ENCODE results near the gene UBE2U.
"Not testable (repeated sequence)": the region's sequence is repeated elsewhere in the genome, so short reads cannot be mapped to it uniquely, and the experiment has no call there.

Gene UBE2U

GRCh38 chr1:64187646-64188045 lies 15.8 kb upstream of the UBE2U start:
- DNase-seq (ENCODE audit: low read depth in 2 of 2, low spot score in 1 of 2): no peak

- DNase-seq (ENCODE audit: low read depth in 2 of 2, low spot score in 1 of 2): no peak
These were observed 11.1 kb upstream of the UBE2U start for GRCh38 chr1:64192290-64192689.

- DNase-seq (ENCODE audit: low read depth in 2 of 2, low spot score in 1 of 2): no peak
These were observed 9.0 kb upstream of the UBE2U start for GRCh38 chr1:64194168-64195080.

- DNase-seq (ENCODE audit: low read depth in 2 of 2, low spot score in 1 of 2): no peak
These were observed 8.4 kb upstream of the UBE2U start for GRCh38 chr1:64195081-64195395.

- no peak for DNase-seq (ENCODE audit: low read depth in 2 of 2, low spot score in 1 of 2)
These were observed 7.2 kb upstream of the UBE2U start for GRCh38 chr1:64196074-64196870.

- no peak for DNase-seq (ENCODE audit: low read depth in 2 of 2, low spot score in 1 of 2)
These were observed 6.3 kb upstream of the UBE2U start for GRCh38 chr1:64197076-64197475.

GRCh38 chr1:64199154-64199553 lies 4.3 kb upstream of the UBE2U start:
- DNase-seq (ENCODE audit: low read depth in 2 of 2, low spot score in 1 of 2): no peak

GRCh38 chr1:64200064-64200463 lies 3.4 kb upstream of the UBE2U start:
- no peak for DNase-seq (ENCODE audit: low read depth in 2 of 2, low spot score in 1 of 2)

GRCh38 chr1:64209221-64209620 lies 5.8 kb downstream of the UBE2U start:
- DNase-seq (ENCODE audit: low read depth in 2 of 2, low spot score in 1 of 2): no peak

- DNase-seq (ENCODE audit: low read depth in 2 of 2, low spot score in 1 of 2): no peak
These were observed 8.6 kb downstream of the UBE2U start for GRCh38 chr1:64212031-64212430.

GRCh38 chr1:64215576-64215975 lies 12.2 kb downstream of the UBE2U start:
- no peak for DNase-seq (ENCODE audit: low read depth in 2 of 2, low spot score in 1 of 2)

GRCh38 chr1:64220241-64220640 lies 16.8 kb downstream of the UBE2U start:
- no peak for DNase-seq (ENCODE audit: low read depth in 2 of 2, low spot score in 1 of 2)

GRCh38 chr1:64223329-64224151 lies 20.1 kb downstream of the UBE2U start:
- DNase-seq (ENCODE audit: low read depth in 2 of 2, low spot score in 1 of 2): no peak

- not testable (repeated sequence) for DNase-seq (ENCODE audit: low read depth in 2 of 2, low spot score in 1 of 2)
These were observed 20.8 kb downstream of the UBE2U start for GRCh38 chr1:64224236-64224635.

- DNase-seq (ENCODE audit: low read depth in 2 of 2, low spot score in 1 of 2): no peak
These were observed 24.9 kb downstream of the UBE2U start for GRCh38 chr1:64228167-64228957.

GRCh38 chr1:64229307-64229706 lies 25.9 kb downstream of the UBE2U start:
- DNase-seq (ENCODE audit: low read depth in 2 of 2, low spot score in 1 of 2): no peak

GRCh38 chr1:64231153-64231552 lies 27.7 kb downstream of the UBE2U start:
- no peak for DNase-seq (ENCODE audit: low read depth in 2 of 2, low spot score in 1 of 2)

GRCh38 chr1:64231654-64232053 lies 28.2 kb downstream of the UBE2U start:
- DNase-seq (ENCODE audit: low read depth in 2 of 2, low spot score in 1 of 2): no peak

- no peak for DNase-seq (ENCODE audit: low read depth in 2 of 2, low spot score in 1 of 2)
These were observed 31.3 kb downstream of the UBE2U start for GRCh38 chr1:64234714-64235113.

- DNase-seq (ENCODE audit: low read depth in 2 of 2, low spot score in 1 of 2): no peak
These were observed 31.8 kb downstream of the UBE2U start for GRCh38 chr1:64235181-64235580.

GRCh38 chr1:64235910-64236309 lies 32.5 kb downstream of the UBE2U start:
- DNase-seq (ENCODE audit: low read depth in 2 of 2, low spot score in 1 of 2): no peak
